RWPE2 (cell line): ENCODE results near the gene ZBTB7B.

Experiments
- ATAC-seq: fragments of 200-7000 bp; cut with Tn5 transposase; 3 replicates; pipeline ENCODE4 v1.9.1; 2021; ENCODE audit warnings: low read depth
- DNase-seq: peaks from one replicate; pipeline ENCODE4 v3.0.0-alpha.2; 2020; ENCODE audit warnings: low spot score
- H3K27ac ChIP-seq: fragments of 450-650 bp; 2 replicates; pipeline ENCODE4 v1.5.1; 2017; ENCODE audit warnings: mild to moderate bottlenecking; ENCODE audit not compliant: poor library complexity, severe bottlenecking
- H3K27me3 ChIP-seq: fragments of 250-450 bp; sonication (Bioruptor Pico); 2 replicates; pipeline ENCODE4 v1.5.1; 2021; ENCODE audit warnings: mild to moderate bottlenecking, moderate library complexity; ENCODE audit not compliant: insufficient read depth, poor library complexity, severe bottlenecking
- H3K36me3 ChIP-seq: fragments of 250-450 bp; sonication (Bioruptor Pico); 2 replicates; pipeline ENCODE4 v1.5.1; 2020; ENCODE audit warnings: low read depth, mild to moderate bottlenecking, moderate library complexity
- H3K4me1 ChIP-seq: fragments of 250-450 bp; sonication (Bioruptor Pico); 2 replicates; pipeline ENCODE4 v1.5.1; 2021; ENCODE audit warnings: mild to moderate bottlenecking, moderate library complexity; ENCODE audit not compliant: insufficient read depth, poor library complexity, severe bottlenecking
- H3K4me3 ChIP-seq: fragments of 250-450 bp; sonication (Bioruptor Pico); 2 replicates; pipeline ENCODE4 v1.5.1; 2021; ENCODE audit warnings: mild to moderate bottlenecking, moderate library complexity; ENCODE audit not compliant: severe bottlenecking
- H3K9me3 ChIP-seq: fragments of 250-450 bp; sonication (Bioruptor Pico); 2 replicates; pipeline ENCODE4 v1.5.1; 2021; ENCODE audit warnings: mild to moderate bottlenecking, moderate library complexity; ENCODE audit not compliant: severe bottlenecking
- TF ChIP-seq, protein P1 (sequence below): fragments of 450-650 bp; IDR thresholded peaks from one replicate; pipeline ENCODE4 v1.5.1; 2017; ENCODE audit warnings: mild to moderate bottlenecking, moderate library complexity; ENCODE audit not compliant: poor library complexity, severe bottlenecking

Gene ZBTB7B

DNA sequence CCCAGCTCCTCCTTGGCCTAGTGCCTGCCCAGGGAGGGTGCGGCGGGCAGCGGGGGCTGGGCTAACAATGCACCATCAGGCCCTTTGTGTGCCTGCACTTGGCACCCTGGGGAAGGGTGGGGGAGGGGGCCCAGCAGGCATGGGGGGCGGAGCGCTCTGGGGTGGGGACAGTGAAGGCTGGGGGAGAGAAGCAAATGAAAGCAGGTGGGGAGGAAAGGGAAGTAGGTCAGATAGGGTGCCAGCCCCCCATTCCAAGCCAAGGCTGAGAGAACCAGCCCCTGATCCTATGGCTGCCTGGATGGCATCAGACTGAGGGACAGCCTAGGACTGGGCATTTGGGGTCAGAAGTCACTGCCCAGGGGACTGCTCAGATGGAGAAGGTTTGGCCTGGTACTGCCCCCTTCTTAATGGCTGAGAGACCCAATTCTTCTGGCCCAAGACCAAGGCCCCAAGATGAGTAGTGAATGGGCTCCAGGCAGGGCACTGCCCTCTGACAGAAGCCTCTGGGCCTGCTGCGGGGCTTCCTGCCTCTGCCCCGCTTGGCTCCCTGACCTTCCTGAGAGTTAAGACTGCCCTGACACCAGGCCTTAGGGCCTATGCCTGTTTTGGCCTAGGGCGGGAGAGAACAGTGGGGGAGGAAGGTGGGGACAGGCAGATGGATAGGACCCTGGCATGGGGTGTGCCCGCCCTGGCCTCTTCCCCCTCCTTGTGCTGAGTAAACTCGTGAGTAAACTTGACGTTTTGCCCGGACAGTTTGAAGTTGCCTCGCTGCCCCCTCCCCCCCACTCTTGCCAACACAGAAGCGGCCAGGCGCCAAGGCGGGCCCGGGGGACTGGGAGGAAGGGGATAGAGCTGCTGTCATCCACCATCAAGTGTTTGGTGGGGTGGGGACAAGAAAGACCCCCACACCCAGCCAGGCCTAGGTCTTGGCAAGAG is 2.7 kb downstream of the ZBTB7B start:
- H3K9me3 ChIP-seq = no peaks in the 10 kb centered on the region
- peaks cover 42% of the 10 kb centered on the region for H3K4me1 ChIP-seq
- no peaks in the 10 kb centered on the region for H3K27me3 ChIP-seq
- peak; percentile 82 for DNase-seq
- TF ChIP-seq, protein P1, sequence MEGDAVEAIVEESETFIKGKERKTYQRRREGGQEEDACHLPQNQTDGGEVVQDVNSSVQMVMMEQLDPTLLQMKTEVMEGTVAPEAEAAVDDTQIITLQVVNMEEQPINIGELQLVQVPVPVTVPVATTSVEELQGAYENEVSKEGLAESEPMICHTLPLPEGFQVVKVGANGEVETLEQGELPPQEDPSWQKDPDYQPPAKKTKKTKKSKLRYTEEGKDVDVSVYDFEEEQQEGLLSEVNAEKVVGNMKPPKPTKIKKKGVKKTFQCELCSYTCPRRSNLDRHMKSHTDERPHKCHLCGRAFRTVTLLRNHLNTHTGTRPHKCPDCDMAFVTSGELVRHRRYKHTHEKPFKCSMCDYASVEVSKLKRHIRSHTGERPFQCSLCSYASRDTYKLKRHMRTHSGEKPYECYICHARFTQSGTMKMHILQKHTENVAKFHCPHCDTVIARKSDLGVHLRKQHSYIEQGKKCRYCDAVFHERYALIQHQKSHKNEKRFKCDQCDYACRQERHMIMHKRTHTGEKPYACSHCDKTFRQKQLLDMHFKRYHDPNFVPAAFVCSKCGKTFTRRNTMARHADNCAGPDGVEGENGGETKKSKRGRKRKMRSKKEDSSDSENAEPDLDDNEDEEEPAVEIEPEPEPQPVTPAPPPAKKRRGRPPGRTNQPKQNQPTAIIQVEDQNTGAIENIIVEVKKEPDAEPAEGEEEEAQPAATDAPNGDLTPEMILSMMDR = no peak
- H3K4me3 ChIP-seq = no peak overlapping the region
- H3K36me3 ChIP-seq = peaks cover 38% of the 10 kb centered on the region
- ATAC-seq = peak; percentile 37
- peak overlapping the region; percentile 96 for H3K27ac ChIP-seq

DNA sequence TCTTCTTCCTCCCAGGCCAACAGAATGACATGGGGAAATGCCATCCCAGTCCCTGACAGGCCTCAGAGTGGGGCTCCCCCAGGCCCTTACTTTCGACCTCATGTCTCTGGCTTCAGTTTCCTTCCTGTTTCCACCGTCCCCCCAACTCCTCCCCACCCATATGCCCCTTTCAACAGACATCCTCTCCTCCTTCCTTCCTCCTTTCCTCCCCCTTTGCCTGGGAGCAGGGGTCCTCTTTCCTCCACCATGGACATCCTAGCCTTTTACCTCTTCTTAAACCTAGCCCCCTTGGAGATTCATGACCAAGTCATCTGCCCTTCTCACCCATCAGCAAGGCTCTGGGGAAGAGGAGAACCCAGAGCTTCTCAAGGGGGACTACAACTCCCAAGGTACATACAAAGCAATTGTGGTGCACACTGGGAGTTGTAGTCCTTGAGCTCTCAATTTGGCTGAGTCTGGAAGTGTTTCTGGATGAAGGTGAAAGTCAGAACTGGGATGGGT is 4.0 kb downstream of the ZBTB7B start:
- TF ChIP-seq, protein P1 = no peak
- no peaks in the 10 kb centered on the region for H3K9me3 ChIP-seq
- peaks cover 50% of the 10 kb centered on the region for H3K4me1 ChIP-seq
- H3K27ac ChIP-seq = peak overlapping the region; percentile 96
- ATAC-seq (no peak), DNase-seq (no peak)
- no peaks in the 10 kb centered on the region for H3K27me3 ChIP-seq
- H3K4me3 ChIP-seq = no peak overlapping the region
- H3K36me3 ChIP-seq = peaks cover 45% of the 10 kb centered on the region

DNA sequence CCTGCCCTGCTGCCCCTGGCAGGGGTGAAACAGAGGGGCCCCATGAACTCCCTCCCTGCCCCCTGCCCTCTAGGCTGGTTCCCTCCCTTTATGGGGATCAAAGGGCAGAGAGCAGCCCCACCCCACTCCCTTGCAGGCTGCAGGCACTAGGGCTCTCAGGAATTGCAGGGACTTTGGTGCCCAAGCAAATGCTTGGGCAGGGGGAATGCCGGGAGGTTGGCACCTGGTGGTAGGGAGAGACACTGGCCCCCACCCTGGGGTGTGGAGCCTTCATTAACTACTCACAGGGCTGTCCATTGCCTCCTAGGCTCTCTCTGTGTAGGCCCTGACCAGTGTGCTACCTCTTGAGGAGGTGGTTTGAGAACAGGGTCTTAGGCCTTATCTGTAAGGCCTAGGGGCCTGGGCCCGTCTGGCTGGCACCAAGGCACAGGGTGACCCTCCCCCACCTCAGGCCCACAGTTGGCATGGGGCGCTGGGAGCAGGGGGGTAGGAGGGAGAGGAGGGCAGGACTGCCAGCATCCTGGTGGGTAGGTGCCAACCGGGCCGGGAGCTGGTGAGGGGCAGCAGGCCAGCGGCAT is 4.7 kb downstream of the ZBTB7B start:
- H3K4me3 ChIP-seq = no peak overlapping the region
- DNase-seq (no peak), ATAC-seq (no peak)
- peak overlapping the region; percentile 96 for H3K27ac ChIP-seq
- TF ChIP-seq, protein P1 = no peak
- no peaks in the 10 kb centered on the region for H3K27me3 ChIP-seq
- H3K36me3 ChIP-seq = peaks cover 47% of the 10 kb centered on the region
- peaks cover 57% of the 10 kb centered on the region for H3K4me1 ChIP-seq
- no peaks in the 10 kb centered on the region for H3K9me3 ChIP-seq

DNA sequence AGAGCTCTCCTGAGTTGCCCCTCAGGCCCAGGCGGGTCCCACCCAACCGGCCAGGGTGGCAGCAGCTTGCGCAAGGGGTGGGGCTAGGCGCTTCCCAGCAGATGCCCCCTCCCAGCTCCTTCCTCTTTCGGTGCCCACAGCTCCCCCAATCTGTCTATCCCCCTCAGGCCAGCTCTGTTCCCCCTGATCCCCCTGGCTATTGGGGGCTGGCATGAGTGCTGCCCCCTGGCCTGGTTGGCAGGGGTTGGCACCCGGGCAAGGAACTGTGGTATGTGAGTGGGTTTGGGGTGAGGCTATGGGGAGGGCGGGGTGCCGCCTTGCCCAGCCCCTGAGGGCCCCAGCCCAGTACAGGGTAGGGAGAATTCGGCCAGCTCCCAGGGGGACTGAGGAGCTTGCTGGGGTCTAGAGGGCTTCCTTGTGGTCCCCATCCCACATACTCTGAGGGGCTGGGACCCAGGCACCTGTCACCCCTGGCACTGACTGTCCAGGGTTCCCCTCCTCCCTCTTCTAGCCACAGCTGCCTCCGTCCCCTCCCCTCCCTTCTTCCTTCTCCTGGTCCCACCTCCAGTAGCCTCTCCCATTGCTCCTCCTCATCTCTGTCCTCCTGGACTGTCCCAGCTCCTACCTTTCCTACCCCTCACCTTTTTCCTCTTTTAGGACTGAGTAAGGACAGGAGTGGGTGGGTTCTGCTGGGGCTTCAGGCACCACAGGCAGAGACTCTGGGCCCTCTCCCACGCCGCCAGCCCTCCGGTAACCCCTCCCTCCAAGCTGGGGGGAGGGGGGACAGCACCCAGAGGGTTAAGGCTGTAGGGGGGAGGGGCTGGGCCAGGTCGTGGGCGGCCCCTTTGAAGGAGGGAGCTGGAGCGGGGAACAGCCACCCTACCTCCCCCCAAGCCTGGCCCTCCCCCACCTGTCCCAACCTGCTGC is 5.7 kb downstream of the ZBTB7B start:
- H3K4me3 ChIP-seq = no peak overlapping the region
- TF ChIP-seq, protein P1 = no peak
- peaks cover 58% of the 10 kb centered on the region for H3K4me1 ChIP-seq
- H3K9me3 ChIP-seq = no peaks in the 10 kb centered on the region
- ATAC-seq (no peak), DNase-seq (peak; percentile 44)
- H3K27ac ChIP-seq = peak overlapping the region; percentile 96
- no peaks in the 10 kb centered on the region for H3K27me3 ChIP-seq
- peaks cover 46% of the 10 kb centered on the region for H3K36me3 ChIP-seq
